ENCODE measurements around the gene AGAP1. TPM values are rescaled to one million over a fixed set of nuclear protein-coding genes. Genes with fewer than 3 reads are reported as not detected.

AGAP1 gene
- total RNA-seq, 1 experiment from 2014 or later: 56.4 TPM

- no peak overlapping the region for H3K27ac Mint-ChIP-seq (ENCODE audit: unreplicated experiment)
- intact Hi-C loops (cut with micrococcal nuclease; ENCODE audit: unreplicated experiment): no loop called here
- TF ChIP-seq CTCF (IDR thresholded peaks at IDR 0.05; ENCODE audit: unreplicated experiment): no peak
- CTCF ChIA-PET: no interaction called here
- H3K36me3 Mint-ChIP-seq (ENCODE audit: insufficient read depth, unreplicated experiment): peaks cover 12% of the 10 kb centered on the region
- no peaks in the 10 kb centered on the region for H3K9me3 Mint-ChIP-seq (ENCODE audit: low read depth, unreplicated experiment)
- BruUV-seq (replicated peaks): no TSS peak
- no peak overlapping the region for H3K4me3 Mint-ChIP-seq (ENCODE audit: low read depth, unreplicated experiment)
- H3K27me3 Mint-ChIP-seq (ENCODE audit: unreplicated experiment): no peaks in the 10 kb centered on the region
- DNase-seq: no peak
- peaks cover 43% of the 10 kb centered on the region for H3K4me1 Mint-ChIP-seq (ENCODE audit: low read depth, unreplicated experiment)
These were observed 45.1 kb downstream of the AGAP1 start for GRCh38 chr2:235538981-235539380.

GRCh38 chr2:235539773-235540172 is 45.9 kb downstream of the AGAP1 start:
- Mint-ChIP-seq H3K27ac (ENCODE audit: unreplicated experiment) (no peak overlapping the region), H3K4me3 (ENCODE audit: low read depth, unreplicated experiment) (no peak overlapping the region), H3K4me1 (ENCODE audit: low read depth, unreplicated experiment) (peaks cover 51% of the 10 kb centered on the region), H3K9me3 (ENCODE audit: low read depth, unreplicated experiment) (no peaks in the 10 kb centered on the region), H3K36me3 (ENCODE audit: insufficient read depth, unreplicated experiment) (peaks cover 16% of the 10 kb centered on the region), H3K27me3 (ENCODE audit: unreplicated experiment) (no peaks in the 10 kb centered on the region)
- intact Hi-C loops (cut with micrococcal nuclease; ENCODE audit: unreplicated experiment): no loop called here
- TF ChIP-seq CTCF (IDR thresholded peaks at IDR 0.05; ENCODE audit: unreplicated experiment): no peak
- no TSS peak for BruUV-seq (replicated peaks)
- CTCF ChIA-PET: no interaction called here
- DNase-seq: no peak

GRCh38 chr2:235541016-235541415 is 47.2 kb downstream of the AGAP1 start:
- no peak overlapping the region for H3K27ac Mint-ChIP-seq (ENCODE audit: unreplicated experiment)
- no TSS peak for BruUV-seq (replicated peaks)
- peaks cover 63% of the 10 kb centered on the region for H3K4me1 Mint-ChIP-seq (ENCODE audit: low read depth, unreplicated experiment)
- peaks cover 16% of the 10 kb centered on the region for H3K36me3 Mint-ChIP-seq (ENCODE audit: insufficient read depth, unreplicated experiment)
- H3K27me3 Mint-ChIP-seq (ENCODE audit: unreplicated experiment): no peaks in the 10 kb centered on the region
- no peaks in the 10 kb centered on the region for H3K9me3 Mint-ChIP-seq (ENCODE audit: low read depth, unreplicated experiment)
- CTCF ChIA-PET: interaction anchor here (0.6 kb wide), 1 partner anchor 54 kb away, joined by 3 read pairs; no protein-coding TSS in a partner anchor
- DNase-seq: no peak
- TF ChIP-seq CTCF (IDR thresholded peaks at IDR 0.05; ENCODE audit: unreplicated experiment): no peak
- intact Hi-C loops (cut with micrococcal nuclease; ENCODE audit: unreplicated experiment): no loop called here
- no peak overlapping the region for H3K4me3 Mint-ChIP-seq (ENCODE audit: low read depth, unreplicated experiment)

- Mint-ChIP-seq H3K27me3 (ENCODE audit: unreplicated experiment) (no peaks in the 10 kb centered on the region), H3K36me3 (ENCODE audit: insufficient read depth, unreplicated experiment) (peaks cover 13% of the 10 kb centered on the region), H3K27ac (ENCODE audit: unreplicated experiment) (peak overlapping the region; percentile 48), H3K4me3 (ENCODE audit: low read depth, unreplicated experiment) (peak overlapping the region; percentile 59), H3K4me1 (ENCODE audit: low read depth, unreplicated experiment) (peaks cover 61% of the 10 kb centered on the region), H3K9me3 (ENCODE audit: low read depth, unreplicated experiment) (no peaks in the 10 kb centered on the region)
- CTCF ChIA-PET: interaction anchor here (0.6 to 1.0 kb wide), 2 partner anchors 10 to 55 kb away, joined by 3 to 4 read pairs; no protein-coding TSS in a partner anchor
- BruUV-seq (replicated peaks): no TSS peak
- no peak for DNase-seq
- intact Hi-C loops (cut with micrococcal nuclease; ENCODE audit: unreplicated experiment): no loop called here
- TF ChIP-seq CTCF (IDR thresholded peaks at IDR 0.05; ENCODE audit: unreplicated experiment): no peak
These were observed 48.2 kb downstream of the AGAP1 start for GRCh38 chr2:235541838-235542549.

All from Calu3 (cell line).